Measurements from ENCODE around the gene ARHGAP6.
"Not testable (repeated sequence)": the region's sequence is repeated elsewhere in the genome, so short reads cannot be mapped to it uniquely, and the experiment has no call there.

ARHGAP6 gene

DNA sequence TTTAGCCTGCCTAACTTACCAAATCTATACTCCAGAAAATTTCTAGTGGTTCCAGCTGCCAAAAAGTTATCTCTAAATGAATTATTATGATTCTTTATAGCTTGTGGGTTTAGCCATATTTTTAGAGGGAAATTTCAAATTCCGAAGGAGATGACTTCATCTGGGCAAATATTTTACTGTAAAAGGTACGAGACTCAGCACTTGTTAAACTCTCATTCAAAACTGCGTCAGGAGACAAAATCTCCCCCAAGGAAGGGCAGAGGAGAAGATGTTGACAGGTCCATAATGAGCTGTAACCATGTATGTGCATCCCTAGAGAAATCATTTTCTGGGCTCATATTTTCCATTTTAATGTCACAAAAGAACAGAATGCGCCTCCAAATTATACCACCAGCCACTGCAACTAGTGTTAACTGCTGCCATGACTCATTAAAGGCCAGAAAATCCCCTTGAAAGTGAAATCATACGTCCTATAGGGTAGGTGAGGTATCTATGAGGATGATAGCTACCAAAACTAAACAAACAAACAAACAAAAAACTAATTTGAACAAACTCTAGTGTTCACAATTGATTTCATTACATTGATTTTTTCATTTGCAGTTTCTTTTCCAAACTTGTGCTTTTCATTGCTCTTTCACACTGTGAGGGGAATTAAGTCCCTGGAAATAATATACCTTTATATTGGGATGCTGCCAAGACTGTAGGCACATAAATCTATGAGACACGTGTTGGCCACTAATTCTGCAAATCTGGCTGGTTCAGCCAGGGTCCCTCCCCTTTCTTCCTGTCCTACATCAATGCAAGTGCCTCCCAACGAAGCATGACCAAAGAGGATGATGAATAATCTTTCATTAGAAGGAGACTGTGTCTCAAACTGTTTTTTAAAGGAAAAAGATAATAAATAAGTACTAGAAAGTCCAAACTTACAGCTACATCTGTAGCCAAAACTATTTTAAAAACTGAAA is 85.8 kb downstream of the ARHGAP6 start:
- H3K4me3 ChIP-seq (ENCODE audit: severe bottlenecking): no peak overlapping the region
- H3K36me3 ChIP-seq (ENCODE audit: low read depth): no peaks in the 10 kb centered on the region
- no peak overlapping the region for H3K27ac ChIP-seq (ENCODE audit: poor library complexity, severe bottlenecking)
- ATAC-seq (ENCODE audit: low read depth) (no peak), DNase-seq (ENCODE audit: low spot score) (no peak)
- no peaks in the 10 kb centered on the region for H3K4me1 ChIP-seq (ENCODE audit: insufficient read depth, poor library complexity, severe bottlenecking)
- TF ChIP-seq, protein P1, sequence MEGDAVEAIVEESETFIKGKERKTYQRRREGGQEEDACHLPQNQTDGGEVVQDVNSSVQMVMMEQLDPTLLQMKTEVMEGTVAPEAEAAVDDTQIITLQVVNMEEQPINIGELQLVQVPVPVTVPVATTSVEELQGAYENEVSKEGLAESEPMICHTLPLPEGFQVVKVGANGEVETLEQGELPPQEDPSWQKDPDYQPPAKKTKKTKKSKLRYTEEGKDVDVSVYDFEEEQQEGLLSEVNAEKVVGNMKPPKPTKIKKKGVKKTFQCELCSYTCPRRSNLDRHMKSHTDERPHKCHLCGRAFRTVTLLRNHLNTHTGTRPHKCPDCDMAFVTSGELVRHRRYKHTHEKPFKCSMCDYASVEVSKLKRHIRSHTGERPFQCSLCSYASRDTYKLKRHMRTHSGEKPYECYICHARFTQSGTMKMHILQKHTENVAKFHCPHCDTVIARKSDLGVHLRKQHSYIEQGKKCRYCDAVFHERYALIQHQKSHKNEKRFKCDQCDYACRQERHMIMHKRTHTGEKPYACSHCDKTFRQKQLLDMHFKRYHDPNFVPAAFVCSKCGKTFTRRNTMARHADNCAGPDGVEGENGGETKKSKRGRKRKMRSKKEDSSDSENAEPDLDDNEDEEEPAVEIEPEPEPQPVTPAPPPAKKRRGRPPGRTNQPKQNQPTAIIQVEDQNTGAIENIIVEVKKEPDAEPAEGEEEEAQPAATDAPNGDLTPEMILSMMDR (IDR thresholded peaks at IDR 0.05; ENCODE audit: poor library complexity, severe bottlenecking): no peak
- no peaks in the 10 kb centered on the region for H3K9me3 ChIP-seq (ENCODE audit: severe bottlenecking)
- H3K27me3 ChIP-seq (ENCODE audit: insufficient read depth, poor library complexity, severe bottlenecking): no peaks in the 10 kb centered on the region

DNA sequence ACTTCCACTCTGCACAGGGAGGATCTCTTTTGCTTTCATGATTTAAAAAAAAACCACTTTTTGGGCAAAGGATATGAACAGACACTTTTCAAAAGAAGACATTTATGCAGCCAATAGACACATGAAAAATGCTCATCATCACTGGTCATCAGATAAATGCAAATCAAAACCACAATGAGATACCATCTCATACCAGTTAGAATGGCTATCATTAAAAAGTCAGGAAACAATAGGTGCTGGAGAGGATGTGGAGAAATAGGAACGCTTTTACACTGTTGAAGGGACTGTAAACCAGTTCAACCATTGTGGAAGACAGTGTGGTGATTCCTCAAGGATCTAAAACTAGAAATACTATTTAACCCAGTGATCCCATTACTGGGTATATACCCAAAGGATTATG is 87.4 kb downstream of the ARHGAP6 start:
- not testable (repeated sequence) for H3K27ac ChIP-seq (ENCODE audit: poor library complexity, severe bottlenecking); H3K4me3 ChIP-seq (ENCODE audit: severe bottlenecking); H3K27me3 ChIP-seq (ENCODE audit: insufficient read depth, poor library complexity, severe bottlenecking); H3K9me3 ChIP-seq (ENCODE audit: severe bottlenecking); ATAC-seq (ENCODE audit: low read depth); H3K4me1 ChIP-seq (ENCODE audit: insufficient read depth, poor library complexity, severe bottlenecking); H3K36me3 ChIP-seq (ENCODE audit: low read depth); DNase-seq (ENCODE audit: low spot score)

DNA sequence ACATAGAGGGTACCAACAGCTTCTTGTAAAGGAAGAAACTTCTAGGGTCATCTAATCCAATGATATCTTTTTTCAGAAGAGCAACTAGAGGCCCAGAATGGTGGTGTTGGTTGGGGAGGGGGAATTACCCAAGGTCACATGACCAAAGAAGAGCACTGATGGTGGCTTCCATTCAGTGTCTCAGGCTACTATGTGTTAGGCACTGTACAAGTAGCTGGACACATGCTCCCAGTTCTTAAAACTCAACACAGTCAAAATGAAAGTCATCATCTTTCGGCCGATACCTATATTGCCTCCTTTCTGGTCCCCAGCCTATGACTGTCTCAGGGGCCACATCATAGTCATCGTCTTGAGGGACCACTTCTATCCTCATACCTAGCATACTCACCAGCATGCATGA is 88.1 kb downstream of the ARHGAP6 start:
- no peak for ATAC-seq (ENCODE audit: low read depth)

DNA sequence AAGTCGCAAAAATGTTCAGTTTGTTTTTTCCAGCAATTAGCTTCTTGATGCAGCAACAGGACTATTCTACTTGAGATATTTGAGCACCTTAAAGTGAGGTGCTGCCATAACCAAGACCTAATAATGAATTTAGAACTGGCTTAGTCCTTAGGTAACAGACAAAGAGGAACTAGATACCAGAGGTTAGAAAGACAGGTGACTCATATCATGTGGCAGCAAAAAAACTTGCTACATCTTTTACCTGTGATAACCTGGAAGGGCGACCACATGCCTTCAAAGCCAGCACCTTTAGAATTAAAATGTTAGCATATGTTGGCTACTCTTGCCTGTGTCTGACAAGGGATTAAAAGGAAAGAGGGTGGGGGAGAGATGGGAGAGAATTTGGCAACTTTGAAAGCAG is 90.4 kb downstream of the ARHGAP6 start:
- H3K27me3 ChIP-seq (ENCODE audit: insufficient read depth, poor library complexity, severe bottlenecking): no peaks in the 10 kb centered on the region
- ATAC-seq (ENCODE audit: low read depth) (no peak), DNase-seq (ENCODE audit: low spot score) (no peak)
- no peak overlapping the region for H3K27ac ChIP-seq (ENCODE audit: poor library complexity, severe bottlenecking)
- TF ChIP-seq, protein P1 (IDR thresholded peaks at IDR 0.05; ENCODE audit: poor library complexity, severe bottlenecking): no peak
- H3K4me3 ChIP-seq (ENCODE audit: severe bottlenecking): no peak overlapping the region
- H3K36me3 ChIP-seq (ENCODE audit: low read depth): no peaks in the 10 kb centered on the region
- H3K4me1 ChIP-seq (ENCODE audit: insufficient read depth, poor library complexity, severe bottlenecking): no peaks in the 10 kb centered on the region
- H3K9me3 ChIP-seq (ENCODE audit: severe bottlenecking): no peaks in the 10 kb centered on the region

More for the DNA sequence above, 88.1 kb downstream of the ARHGAP6 start:
- Histone ChIP-seq H3K9me3 (ENCODE audit: severe bottlenecking) (no peaks in the 10 kb centered on the region), H3K36me3 (ENCODE audit: low read depth) (no peaks in the 10 kb centered on the region), H3K4me1 (ENCODE audit: insufficient read depth, poor library complexity, severe bottlenecking) (no peaks in the 10 kb centered on the region), H3K27me3 (ENCODE audit: insufficient read depth, poor library complexity, severe bottlenecking) (no peaks in the 10 kb centered on the region), H3K4me3 (ENCODE audit: severe bottlenecking) (no peak overlapping the region), H3K27ac (ENCODE audit: poor library complexity, severe bottlenecking) (no peak overlapping the region)
- TF ChIP-seq, protein P1 (IDR thresholded peaks at IDR 0.05; ENCODE audit: poor library complexity, severe bottlenecking): no peak
- no peak for DNase-seq (ENCODE audit: low spot score)

DNA sequence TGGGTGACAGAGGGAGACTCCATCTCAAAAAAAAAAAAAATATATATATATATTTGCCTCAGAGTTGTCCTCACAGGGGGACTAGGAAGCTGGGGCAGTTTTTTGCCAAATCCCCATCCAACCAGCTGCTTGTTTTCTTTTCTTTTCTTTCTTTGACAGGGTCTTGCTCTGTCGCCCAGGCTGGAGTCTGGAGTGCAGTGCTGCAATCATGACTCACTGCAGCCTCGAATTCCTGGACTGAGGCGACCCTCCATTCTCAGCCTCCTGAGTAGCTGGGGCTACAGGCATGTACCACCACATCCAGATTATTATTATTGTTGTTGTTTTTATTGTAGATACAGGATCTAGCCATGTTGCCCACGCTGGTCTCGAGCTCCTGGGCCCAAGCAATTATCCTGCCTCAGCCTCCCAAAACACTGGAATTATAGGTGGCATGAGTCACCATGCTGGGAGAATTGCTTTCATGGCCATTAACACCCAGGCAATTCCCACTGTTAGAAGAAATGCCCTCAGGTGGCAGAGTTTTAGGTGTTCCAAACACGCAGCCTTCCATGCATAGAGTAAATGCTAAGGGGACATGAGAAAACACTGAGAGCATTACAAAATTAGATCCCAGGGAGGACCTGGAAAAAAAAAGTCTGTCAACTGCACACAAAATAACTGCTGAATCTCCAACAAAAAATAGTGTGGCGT is 98.0 kb downstream of the ARHGAP6 start:
- Histone ChIP-seq H3K4me1 (ENCODE audit: insufficient read depth, poor library complexity, severe bottlenecking) (no peaks in the 10 kb centered on the region), H3K36me3 (ENCODE audit: low read depth) (no peaks in the 10 kb centered on the region), H3K27me3 (ENCODE audit: insufficient read depth, poor library complexity, severe bottlenecking) (no peaks in the 10 kb centered on the region), H3K9me3 (ENCODE audit: severe bottlenecking) (no peaks in the 10 kb centered on the region), H3K27ac (ENCODE audit: poor library complexity, severe bottlenecking) (no peak overlapping the region), H3K4me3 (ENCODE audit: severe bottlenecking) (no peak overlapping the region)
- ATAC-seq (ENCODE audit: low read depth) (no peak), DNase-seq (ENCODE audit: low spot score) (no peak)
- TF ChIP-seq, protein P1 (IDR thresholded peaks at IDR 0.05; ENCODE audit: poor library complexity, severe bottlenecking): no peak
